Ascending aorta (tissue), 2 donors: Measurements from ENCODE around the gene SLC16A5. TPM values are rescaled to one million over a fixed set of nuclear protein-coding genes. Genes with fewer than 3 reads are reported as not detected.
"Not testable (repeated sequence)": the region's sequence is repeated elsewhere in the genome, so short reads cannot be mapped to it uniquely, and the experiment has no call there.

Experiments used
- DNase-seq, 2 donors: peaks; one replicate each; pipeline ENCODE4 v3.0.0-alpha.2; 2019; ENCODE audit warnings: low spot score in 2 of 2
- H3K27ac ChIP-seq, 2 donors: fragments of 200-600 bp; sonication (generic); one replicate each; pipeline ENCODE4 v1.5.1; 2016 to 2017; ENCODE audit warnings: mild to moderate bottlenecking in 1 of 2
- H3K27me3 ChIP-seq: fragments of 200-600 bp; sonication (generic); one replicate; pipeline ENCODE4 v1.5.1; 2017
- H3K36me3 ChIP-seq, 2 donors: fragments of 200-600 bp; sonication (generic); one replicate each; pipeline ENCODE4 v1.5.1; 2016
- H3K4me1 ChIP-seq, 2 donors: fragments of 200-600 bp; sonication (generic); one replicate each; pipeline ENCODE4 v1.5.1; 2016 to 2017; ENCODE audit warnings: mild to moderate bottlenecking in 1 of 2
- H3K4me3 ChIP-seq, 2 donors: fragments of 200-600 bp; sonication (generic); one replicate each; pipeline ENCODE4 v1.5.1; 2016 to 2017; ENCODE audit warnings: mild to moderate bottlenecking in 1 of 2
- H3K9me3 ChIP-seq, 2 donors: fragments of 200-600 bp; sonication (generic); one replicate each; pipeline ENCODE4 v1.5.1; 2016
- CTCF ChIP-seq, 3 experiments: fragments of 200-600 bp in 2 of 3; fragments of 450-650 bp in 1 of 3; sonication (generic) in 2 of 3; IDR thresholded peaks; one replicate each; pipeline ENCODE4 v1.5.1; 2016 to 2019; ENCODE audit warnings: antibody characterized with exemption in 3 of 3, mild to moderate bottlenecking in 1 of 3, moderate library complexity in 1 of 3
- intact Hi-C: fragments of 100-400 bp; cut with DNase I; formaldehyde crosslinking; loops from one replicate; pipeline ENCODE4 v1.15.1; 2023
- total RNA-seq: library from RNA; depleted of rRNA; stranded (reverse); fragments of >200 nt; gene quantifications from one replicate; pipeline ENCODE4 v1.1.0, GENCODE V29; 2016

Gene SLC16A5, protein sequence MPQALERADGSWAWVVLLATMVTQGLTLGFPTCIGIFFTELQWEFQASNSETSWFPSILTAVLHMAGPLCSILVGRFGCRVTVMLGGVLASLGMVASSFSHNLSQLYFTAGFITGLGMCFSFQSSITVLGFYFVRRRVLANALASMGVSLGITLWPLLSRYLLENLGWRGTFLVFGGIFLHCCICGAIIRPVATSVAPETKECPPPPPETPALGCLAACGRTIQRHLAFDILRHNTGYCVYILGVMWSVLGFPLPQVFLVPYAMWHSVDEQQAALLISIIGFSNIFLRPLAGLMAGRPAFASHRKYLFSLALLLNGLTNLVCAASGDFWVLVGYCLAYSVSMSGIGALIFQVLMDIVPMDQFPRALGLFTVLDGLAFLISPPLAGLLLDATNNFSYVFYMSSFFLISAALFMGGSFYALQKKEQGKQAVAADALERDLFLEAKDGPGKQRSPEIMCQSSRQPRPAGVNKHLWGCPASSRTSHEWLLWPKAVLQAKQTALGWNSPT
- total RNA-seq = 101 TPM

- no peaks in the 10 kb centered on the region for H3K36me3 ChIP-seq
- intact Hi-C loops = no loop called here
- H3K27ac ChIP-seq = peak within 1 kb of the TSS; percentile 47 to 76
- no peaks in the 10 kb centered on the region for H3K27me3 ChIP-seq
- peak within 1 kb of the TSS; percentile 51 to 73 for H3K4me3 ChIP-seq
- no peaks in the 10 kb centered on the region for H3K9me3 ChIP-seq
- peak; percentile 48 to 86 for DNase-seq
- no peak for TF ChIP-seq CTCF (IDR thresholded peaks at IDR 0.05)
- H3K4me1 ChIP-seq = peaks cover 0 to 3% of the 10 kb centered on the region in 2 donors
Measured at GRCh38 chr17:75087558-75088453, at the start of gene SLC16A5. Gene SLC16A5 (plus strand): TSS chr17:75087954. CDS start chr17:75093637, 5,683 bp downstream.

DNA sequence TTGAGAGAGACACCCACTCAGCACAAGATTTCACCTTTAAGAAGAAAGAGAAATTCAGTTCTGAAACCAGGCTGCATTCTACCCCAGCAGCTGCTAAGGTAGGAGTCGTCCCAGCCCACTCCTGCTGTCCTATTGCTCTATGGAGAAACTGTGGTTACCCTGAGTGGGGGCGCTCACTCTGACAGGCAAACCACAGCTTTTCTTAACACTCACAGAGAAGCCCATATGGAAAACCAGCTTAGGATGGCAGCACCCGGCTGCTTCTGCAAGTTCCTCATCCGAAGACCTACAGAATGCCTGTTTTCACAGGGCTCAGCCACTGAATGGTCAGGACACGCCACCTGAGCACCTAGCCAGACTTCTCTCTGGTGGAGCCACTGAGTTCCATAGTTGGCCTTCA, 48.5 kb upstream of the SLC16A5 start:
- H3K36me3 ChIP-seq = peaks cover 34 to 46% of the 10 kb centered on the region in 2 donors
- no peak for TF ChIP-seq CTCF (IDR thresholded peaks at IDR 0.05)
- DNase-seq = no peak

DNA sequence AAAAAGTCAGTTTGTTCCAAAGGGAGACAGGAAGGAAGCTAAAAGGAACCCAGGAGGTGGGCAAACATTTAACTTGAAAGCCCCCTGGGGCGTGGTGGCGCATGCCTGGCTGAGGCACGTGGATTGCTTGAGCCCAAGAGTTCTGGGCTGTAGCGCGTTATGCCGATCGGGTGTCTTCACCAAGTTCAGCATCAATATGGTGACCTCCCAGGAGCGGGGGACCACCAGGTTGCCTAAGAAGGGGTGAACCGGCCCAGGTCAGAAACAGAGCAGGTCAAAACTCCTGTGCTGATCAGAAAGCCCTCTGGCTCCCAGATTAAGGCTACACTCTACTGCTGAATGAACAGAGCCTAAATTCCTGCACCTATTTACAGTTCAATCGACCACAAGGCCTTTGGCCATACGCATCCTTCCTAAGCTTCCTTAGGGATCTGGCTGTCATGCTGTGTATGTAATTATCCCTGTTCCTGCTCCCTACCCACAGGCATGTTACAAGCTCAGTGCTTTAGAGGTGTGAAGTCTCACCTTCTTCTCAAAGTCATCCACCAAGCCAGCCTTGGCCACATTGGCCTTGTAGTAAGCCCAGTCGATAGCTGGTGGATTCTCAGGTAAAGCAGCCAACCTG, 46.0 kb upstream of the SLC16A5 start:
- Histone ChIP-seq H3K4me3 (no peak overlapping the region), H3K9me3 (no peaks in the 10 kb centered on the region), H3K27ac (no peak overlapping the region), H3K4me1 (peaks cover 3 to 7% of the 10 kb centered on the region in 2 donors), H3K36me3 (peaks cover 34 to 46% of the 10 kb centered on the region in 2 donors), H3K27me3 (no peaks in the 10 kb centered on the region)
- intact Hi-C loops = no loop called here
- TF ChIP-seq CTCF (IDR thresholded peaks at IDR 0.05) = no peak
- DNase-seq = no peak

More for the DNA sequence above, 48.5 kb upstream of the SLC16A5 start:
- H3K4me1 ChIP-seq = peaks cover 0 to 5% of the 10 kb centered on the region in 2 donors
- no peaks in the 10 kb centered on the region for H3K27me3 ChIP-seq
- H3K4me3 ChIP-seq = no peak overlapping the region
- intact Hi-C loops = loop anchor here (10.0 kb wide), 2 partner anchors 476 to 1226 kb away; partner anchors contain the start of genes CASKIN2, TSEN54 and UBALD2
- no peak overlapping the region for H3K27ac ChIP-seq
- no peaks in the 10 kb centered on the region for H3K9me3 ChIP-seq

DNA sequence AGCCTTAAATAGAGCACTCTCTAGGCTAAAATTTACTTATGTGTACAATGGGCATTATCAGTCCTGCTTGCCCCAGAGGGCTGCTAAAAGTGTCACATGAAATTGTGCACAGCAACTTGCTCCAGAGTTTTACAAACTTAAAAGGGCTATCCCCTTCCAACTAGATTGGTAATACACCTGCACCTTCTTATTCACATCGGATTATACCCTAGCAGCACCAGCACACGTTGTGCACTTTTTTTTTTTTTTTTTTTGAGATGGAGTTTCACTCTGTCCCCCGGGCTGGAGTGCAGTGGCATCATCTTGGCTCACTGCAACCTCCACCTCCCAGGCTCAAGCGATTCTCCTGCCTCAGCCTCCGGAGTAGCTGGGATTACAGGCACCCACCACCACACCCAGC, 44.0 kb upstream of the SLC16A5 start:
- Histone ChIP-seq H3K4me1 (peaks cover 9 to 13% of the 10 kb centered on the region in 2 donors), H3K36me3 (peaks cover 28 to 37% of the 10 kb centered on the region in 2 donors)
- H3K9me3 ChIP-seq, DNase-seq, H3K4me3 ChIP-seq, H3K27ac ChIP-seq, intact Hi-C loops, H3K27me3 ChIP-seq: not testable (repeated sequence)

DNA sequence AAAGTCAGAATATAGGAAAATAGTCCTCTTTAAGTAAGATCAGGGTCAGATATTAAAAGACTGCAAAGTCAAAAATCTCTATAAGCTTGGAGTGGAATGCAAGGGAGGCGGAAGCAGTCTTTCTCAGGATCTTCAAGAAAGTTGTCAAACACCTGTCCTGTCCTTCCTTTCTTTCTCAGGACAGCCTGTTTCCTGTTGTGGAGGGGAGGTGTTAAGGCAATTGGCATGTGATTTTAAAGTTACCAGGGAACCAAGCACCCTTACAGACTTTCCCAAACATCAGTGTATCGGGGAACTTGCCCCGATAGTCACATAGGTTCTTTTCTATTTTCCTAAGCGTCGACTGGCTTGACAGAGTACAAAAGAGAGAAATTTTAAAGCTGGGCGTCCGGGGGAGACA, 43.0 kb upstream of the SLC16A5 start:
- Histone ChIP-seq H3K36me3 (peaks cover 19 to 27% of the 10 kb centered on the region in 2 donors), H3K9me3 (no peaks in the 10 kb centered on the region), H3K4me1 (peaks cover 9 to 13% of the 10 kb centered on the region in 2 donors), H3K27ac (no peak overlapping the region), H3K27me3 (no peaks in the 10 kb centered on the region), H3K4me3 (no peak overlapping the region)
- DNase-seq = no peak
- intact Hi-C loops = no loop called here
- TF ChIP-seq CTCF (IDR thresholded peaks at IDR 0.05) = no peak

- intact Hi-C loops = loop anchor here (1.0 to 2.0 kb wide), 3 partner anchors 11 to 63 kb away; partner anchors contain the start of genes ARMC7 and CDR2L
- Histone ChIP-seq H3K4me1 (peaks cover 9 to 13% of the 10 kb centered on the region in 2 donors), H3K4me3 (peak overlapping the region; percentile 64 to 74), H3K36me3 (peaks cover 9 to 22% of the 10 kb centered on the region in 2 donors), H3K27ac (peak overlapping the region; percentile 90)
- not testable (repeated sequence) for H3K27me3 ChIP-seq, H3K9me3 ChIP-seq, DNase-seq
Measured at GRCh38 chr17:75045946-75046406, 41.8 kb upstream of the SLC16A5 start.
